NCI-H2171 (cell line): Measurements from ENCODE around the gene PTPRT.

Experiments
- DNase-seq: peaks from one replicate; lab custom pipeline; 2025; lab: John Stamatoyannopoulos, UW

Gene PTPRT

GRCh38 chr20:42795111-42795695 lies 394.5 kb downstream of the PTPRT start:
- peak; percentile 43 for DNase-seq

GRCh38 chr20:42792052-42792451 lies 397.7 kb downstream of the PTPRT start:
- no peak for DNase-seq

GRCh38 chr20:42790111-42790510 lies 399.6 kb downstream of the PTPRT start:
- no peak for DNase-seq

- DNase-seq: no peak
Observed at GRCh38 chr20:42788707-42789106, 401.0 kb downstream of the PTPRT start.

- DNase-seq: no peak
Observed at GRCh38 chr20:42785041-42785440, 404.7 kb downstream of the PTPRT start.

GRCh38 chr20:42779216-42779615 lies 410.5 kb downstream of the PTPRT start:
- DNase-seq: peak; percentile 16

- no peak for DNase-seq
Observed at GRCh38 chr20:42775866-42776265, 413.8 kb downstream of the PTPRT start.

GRCh38 chr20:42775037-42775436 lies 414.7 kb downstream of the PTPRT start:
- no peak for DNase-seq

- DNase-seq: no peak
Observed at GRCh38 chr20:42763015-42763414, 426.7 kb downstream of the PTPRT start.

- no peak for DNase-seq
Observed at GRCh38 chr20:42756991-42757390, 432.7 kb downstream of the PTPRT start.

GRCh38 chr20:42754706-42755105 lies 435.0 kb downstream of the PTPRT start:
- DNase-seq: no peak

GRCh38 chr20:42752620-42753019 lies 437.1 kb downstream of the PTPRT start:
- no peak for DNase-seq

GRCh38 chr20:42749556-42749955 lies 440.1 kb downstream of the PTPRT start:
- DNase-seq: no peak

- DNase-seq: no peak
Observed at GRCh38 chr20:42747765-42748411, 441.8 kb downstream of the PTPRT start.

- no peak for DNase-seq
Observed at GRCh38 chr20:42744756-42745465, 444.8 kb downstream of the PTPRT start.

- no peak for DNase-seq
Observed at GRCh38 chr20:42742926-42743325, 446.8 kb downstream of the PTPRT start.

- no peak for DNase-seq
Observed at GRCh38 chr20:42741906-42742305, 447.8 kb downstream of the PTPRT start.

- DNase-seq: no peak
Observed at GRCh38 chr20:42740226-42740870, 449.4 kb downstream of the PTPRT start.

GRCh38 chr20:42739683-42740082 lies 450.0 kb downstream of the PTPRT start:
- DNase-seq: no peak

- no peak for DNase-seq
Observed at GRCh38 chr20:42735539-42735938, 454.2 kb downstream of the PTPRT start.

GRCh38 chr20:42734660-42735368 lies 454.9 kb downstream of the PTPRT start:
- peak; percentile 7 for DNase-seq

GRCh38 chr20:42721923-42722322 lies 467.8 kb downstream of the PTPRT start:
- no peak for DNase-seq
